Ovary (tissue), 3 donors: ENCODE data around the gene BOLL.

Experiments used
- EP300 ChIP-seq: sonication (generic); formaldehyde crosslinking; IDR thresholded peaks from one replicate; pipeline ENCODE4 v1.6.1; 2017; ENCODE audit warnings: antibody characterized with exemption
- POLR2A ChIP-seq: fragments of 450-650 bp; IDR thresholded peaks from one replicate; pipeline ENCODE4 v1.6.1; 2017; ENCODE audit warnings: antibody characterized with exemption, mild to moderate bottlenecking, moderate library complexity
- TF ChIP-seq, protein P1 (sequence below), 3 donors: fragments of 450-650 bp in 2 of 3; fragments of 200-600 bp in 1 of 3; IDR thresholded peaks; one replicate each; pipeline versions ENCODE4 v1.5.1 to v1.8.0; 2016 to 2022; ENCODE audit warnings: antibody characterized with exemption in 3 of 3, mild to moderate bottlenecking in 1 of 3
- donor health status: DM: no; HTN: no; CAD: no.

GRCh38 chr2:197711578-197711977 is 73.5 kb downstream of the BOLL start:
- no peak for TF ChIP-seq EP300
- TF ChIP-seq, protein P1, sequence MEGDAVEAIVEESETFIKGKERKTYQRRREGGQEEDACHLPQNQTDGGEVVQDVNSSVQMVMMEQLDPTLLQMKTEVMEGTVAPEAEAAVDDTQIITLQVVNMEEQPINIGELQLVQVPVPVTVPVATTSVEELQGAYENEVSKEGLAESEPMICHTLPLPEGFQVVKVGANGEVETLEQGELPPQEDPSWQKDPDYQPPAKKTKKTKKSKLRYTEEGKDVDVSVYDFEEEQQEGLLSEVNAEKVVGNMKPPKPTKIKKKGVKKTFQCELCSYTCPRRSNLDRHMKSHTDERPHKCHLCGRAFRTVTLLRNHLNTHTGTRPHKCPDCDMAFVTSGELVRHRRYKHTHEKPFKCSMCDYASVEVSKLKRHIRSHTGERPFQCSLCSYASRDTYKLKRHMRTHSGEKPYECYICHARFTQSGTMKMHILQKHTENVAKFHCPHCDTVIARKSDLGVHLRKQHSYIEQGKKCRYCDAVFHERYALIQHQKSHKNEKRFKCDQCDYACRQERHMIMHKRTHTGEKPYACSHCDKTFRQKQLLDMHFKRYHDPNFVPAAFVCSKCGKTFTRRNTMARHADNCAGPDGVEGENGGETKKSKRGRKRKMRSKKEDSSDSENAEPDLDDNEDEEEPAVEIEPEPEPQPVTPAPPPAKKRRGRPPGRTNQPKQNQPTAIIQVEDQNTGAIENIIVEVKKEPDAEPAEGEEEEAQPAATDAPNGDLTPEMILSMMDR (IDR thresholded peaks at IDR 0.05), result no peak
- TF ChIP-seq POLR2A, result no peak
